GM12878 (cell line): Measurements from ENCODE around the gene MAN2C1.

Experiments
- BRCA1 ChIP-seq: IDR thresholded peaks from 2 replicates; pipeline ENCODE4 v1.6.1; 2011; ENCODE audit warnings: low read depth, low read length, improper control_type of control experiment
- STAT3 ChIP-seq: IDR thresholded peaks from 2 replicates; pipeline ENCODE4 v1.6.1; 2011; ENCODE audit warnings: low read depth, low read length, improper control_type of control experiment
- TF ChIP-seq, protein P1 (sequence below): fragments of 450-650 bp; IDR thresholded peaks from 2 replicates; pipeline ENCODE4 v1.6.1; 2014; ENCODE audit warnings: mild to moderate bottlenecking

DNA sequence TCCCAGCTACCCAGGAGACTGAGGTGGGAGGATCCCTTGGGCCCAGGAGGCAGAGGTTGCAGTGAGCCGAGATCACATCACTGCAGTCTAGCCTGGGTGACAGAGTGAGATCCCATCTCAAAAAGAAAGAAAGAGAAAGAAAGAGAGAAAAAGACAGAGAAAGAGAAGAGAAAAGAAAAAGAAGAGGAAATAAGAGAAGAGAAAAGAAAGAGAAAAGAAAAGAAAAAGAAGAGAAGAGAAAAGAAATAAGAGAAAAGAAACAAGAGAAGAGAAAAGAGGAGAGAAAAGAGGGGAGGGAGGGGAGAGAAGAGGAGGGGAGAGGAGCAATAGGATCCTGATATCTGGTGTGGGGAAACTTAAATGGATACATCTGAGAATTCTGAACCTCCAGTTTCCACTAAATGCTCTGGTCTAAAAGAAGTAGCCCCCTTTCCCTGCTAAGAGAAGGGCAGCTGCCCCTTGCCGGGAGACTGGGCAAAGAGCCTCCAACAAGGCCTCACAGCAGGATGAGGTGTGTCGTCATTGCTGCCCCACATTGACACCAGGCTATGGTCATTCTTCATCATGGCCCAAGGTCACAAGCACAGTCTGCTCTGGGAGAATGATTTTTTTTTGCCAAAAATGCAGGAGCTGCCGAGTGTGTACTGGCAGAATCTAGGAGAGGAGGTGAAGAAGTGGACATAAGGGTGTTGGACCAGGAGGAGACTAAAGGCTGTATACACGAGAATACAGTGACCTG, 53.7 kb downstream of the MAN2C1 start:
- TF ChIP-seq, protein P1, sequence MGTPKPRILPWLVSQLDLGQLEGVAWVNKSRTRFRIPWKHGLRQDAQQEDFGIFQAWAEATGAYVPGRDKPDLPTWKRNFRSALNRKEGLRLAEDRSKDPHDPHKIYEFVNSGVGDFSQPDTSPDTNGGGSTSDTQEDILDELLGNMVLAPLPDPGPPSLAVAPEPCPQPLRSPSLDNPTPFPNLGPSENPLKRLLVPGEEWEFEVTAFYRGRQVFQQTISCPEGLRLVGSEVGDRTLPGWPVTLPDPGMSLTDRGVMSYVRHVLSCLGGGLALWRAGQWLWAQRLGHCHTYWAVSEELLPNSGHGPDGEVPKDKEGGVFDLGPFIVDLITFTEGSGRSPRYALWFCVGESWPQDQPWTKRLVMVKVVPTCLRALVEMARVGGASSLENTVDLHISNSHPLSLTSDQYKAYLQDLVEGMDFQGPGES: no peak
- no peak for TF ChIP-seq STAT3
- no peak for TF ChIP-seq BRCA1
